HG03469 (cell line): ENCODE results near the gene TMEFF1.

Experiments used
- ATAC-seq: cut with Tn5 transposase; IDR thresholded peaks from one replicate; pipeline ENCODE4 v1.9.1; 2021; ENCODE audit warnings: mild to moderate bottlenecking, moderate library complexity, moderate number of reproducible peaks; ENCODE audit not compliant: unreplicated experiment

Gene TMEFF1

DNA sequence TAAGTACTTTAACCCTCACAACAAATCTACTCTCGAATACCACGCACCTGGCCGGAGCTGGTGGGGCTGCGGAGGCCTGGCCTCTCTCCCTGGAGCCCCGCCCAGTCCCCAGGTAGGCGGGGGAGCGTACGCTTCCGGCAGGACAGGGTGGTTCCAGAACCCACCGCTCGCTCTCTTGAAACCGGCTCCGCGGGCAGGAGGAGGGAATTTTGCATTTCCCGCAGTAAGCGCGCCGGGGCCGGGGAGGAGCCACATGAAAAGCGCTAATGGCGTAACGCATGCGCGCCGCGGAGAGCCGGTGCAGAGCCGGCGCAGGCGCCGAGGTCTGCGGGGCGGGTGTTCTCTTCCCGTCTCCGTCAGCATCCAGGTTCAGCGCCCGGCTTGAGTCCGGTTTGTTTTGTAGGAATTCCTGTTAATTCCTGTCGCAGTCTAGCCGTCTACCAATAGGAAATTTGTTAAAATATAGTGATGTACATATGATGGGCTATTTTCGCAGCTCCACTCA is 125.7 kb downstream of the TMEFF1 start:
- ATAC-seq = peak; percentile 66

DNA sequence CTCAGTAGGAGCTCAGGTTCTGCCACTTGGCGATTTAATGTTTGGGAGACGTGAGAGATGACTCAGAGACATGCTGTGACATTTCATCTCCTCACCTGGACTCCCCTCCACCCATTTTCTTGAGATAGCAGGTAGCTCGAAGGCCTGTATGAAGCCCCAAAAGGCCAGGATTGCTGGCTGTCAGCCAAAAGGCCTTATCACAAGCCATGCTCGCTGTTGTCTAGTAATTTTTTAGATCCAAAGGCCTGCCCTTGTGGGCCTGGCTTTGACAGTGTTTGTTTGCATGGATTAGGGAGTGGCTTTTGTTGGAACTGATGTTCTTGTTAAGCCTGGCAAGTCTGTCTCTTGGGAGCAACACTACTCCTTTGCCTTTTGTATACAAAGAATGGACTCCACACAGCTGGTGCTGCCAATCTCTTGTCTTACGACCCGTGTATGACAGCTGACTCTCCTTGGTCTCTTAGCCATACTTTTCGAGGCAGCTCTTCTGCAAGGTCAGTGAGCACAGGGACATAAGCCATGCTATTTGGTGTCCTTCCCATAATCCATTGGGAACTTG is 127.7 kb downstream of the TMEFF1 start:
- ATAC-seq = no peak

DNA sequence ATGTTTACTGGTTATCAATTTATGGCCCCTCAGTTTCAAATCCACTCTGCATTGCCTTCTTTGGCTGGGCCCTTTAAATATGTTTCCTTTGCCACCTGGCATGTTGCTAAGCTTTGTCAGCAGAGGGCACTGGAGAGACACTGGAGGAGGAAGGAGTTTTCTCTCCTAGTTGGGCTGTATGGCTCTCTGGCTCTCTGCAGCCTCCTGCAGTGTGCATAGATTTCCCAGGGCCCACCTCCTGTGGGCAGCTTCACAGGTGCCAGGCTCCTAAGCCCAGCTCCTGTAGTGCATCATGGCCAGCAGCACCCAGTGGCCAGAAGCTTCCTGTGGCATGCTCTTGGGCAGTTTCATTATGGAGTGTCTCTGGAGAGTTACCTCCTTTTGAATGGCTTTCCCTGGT is 128.3 kb downstream of the TMEFF1 start:
- peak; percentile 71 for ATAC-seq

DNA sequence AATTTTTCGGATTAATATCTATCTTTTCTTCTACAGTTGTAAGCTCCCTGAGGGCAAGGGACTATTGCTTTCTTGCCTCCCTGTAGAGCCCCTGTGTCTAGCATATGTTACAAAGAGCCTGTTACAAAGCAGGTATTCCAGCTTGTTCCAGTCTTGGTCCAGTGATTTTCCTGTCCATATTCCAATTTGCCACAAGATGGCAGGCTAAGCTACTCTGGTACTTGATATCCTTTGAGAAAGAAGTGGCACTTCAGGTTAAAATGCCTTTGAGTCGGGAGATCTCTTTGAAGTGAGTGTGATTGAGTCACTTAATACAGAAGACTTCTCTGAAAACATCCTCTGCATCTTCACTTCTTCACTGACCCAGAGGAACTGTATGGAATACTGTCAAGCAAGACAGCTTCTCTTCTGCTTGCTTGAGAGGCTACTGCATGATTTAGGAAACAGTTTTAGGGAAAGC is 129.4 kb downstream of the TMEFF1 start:
- ATAC-seq = no peak

DNA sequence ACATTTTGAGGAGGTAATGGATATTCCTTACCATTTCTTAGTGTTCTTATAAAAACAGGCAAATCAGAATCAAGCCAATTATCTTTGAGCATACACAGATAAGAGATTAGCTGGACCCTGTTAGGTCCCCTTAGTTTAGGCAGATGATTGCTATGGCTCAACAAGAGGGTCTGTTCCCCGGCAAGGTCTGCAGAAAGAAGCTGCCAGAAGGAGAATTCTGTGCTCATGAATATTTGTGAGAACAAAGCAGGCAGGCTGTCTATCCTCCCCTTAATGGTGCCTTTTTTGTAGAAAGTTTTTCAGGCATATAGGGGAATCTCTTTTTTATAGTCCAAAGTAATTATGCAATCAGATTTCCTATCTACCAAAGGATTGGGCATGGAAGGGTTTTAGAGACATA is 132.5 kb downstream of the TMEFF1 start:
- ATAC-seq = no peak

DNA sequence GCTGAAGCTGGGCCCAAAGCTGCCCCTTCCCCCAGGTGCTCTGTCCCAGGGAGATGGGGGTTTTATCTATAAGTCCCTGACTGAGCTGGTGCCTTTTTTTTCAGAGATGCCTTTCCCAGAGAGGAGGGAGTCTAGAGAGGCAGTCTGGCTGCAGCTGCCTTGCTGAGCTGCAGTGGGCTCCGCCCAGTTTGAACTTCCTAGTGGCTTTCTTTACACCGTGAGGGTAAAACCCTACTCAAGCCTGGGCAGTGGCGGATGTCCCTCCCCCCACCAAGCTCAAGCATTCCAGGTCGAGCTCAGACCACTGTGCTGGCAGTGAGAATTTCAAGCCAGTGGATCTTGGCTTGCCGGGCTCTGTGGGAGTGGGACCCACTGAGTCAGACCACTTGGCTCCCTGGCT is 146.2 kb downstream of the TMEFF1 start:
- no peak for ATAC-seq

DNA sequence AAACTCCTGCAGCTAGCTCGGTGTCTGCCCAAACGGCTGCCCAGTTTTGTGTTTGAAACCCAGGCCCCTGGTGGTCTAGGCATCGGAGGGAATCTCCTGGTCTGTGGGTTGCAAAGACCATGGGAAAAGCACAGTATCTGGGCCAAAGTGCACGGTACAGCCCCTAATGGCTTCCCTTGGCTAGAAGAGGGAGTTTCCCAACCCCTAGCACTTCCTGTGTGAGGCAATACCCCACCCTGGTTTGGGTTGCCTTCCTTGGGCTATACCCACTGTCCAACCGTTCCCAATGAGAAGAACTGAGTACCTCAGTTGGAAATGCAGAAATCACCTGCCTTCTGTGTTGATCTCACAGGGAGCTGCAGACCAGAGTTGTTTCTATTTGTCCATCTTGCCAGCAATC is 146.7 kb downstream of the TMEFF1 start:
- ATAC-seq = no peak

DNA sequence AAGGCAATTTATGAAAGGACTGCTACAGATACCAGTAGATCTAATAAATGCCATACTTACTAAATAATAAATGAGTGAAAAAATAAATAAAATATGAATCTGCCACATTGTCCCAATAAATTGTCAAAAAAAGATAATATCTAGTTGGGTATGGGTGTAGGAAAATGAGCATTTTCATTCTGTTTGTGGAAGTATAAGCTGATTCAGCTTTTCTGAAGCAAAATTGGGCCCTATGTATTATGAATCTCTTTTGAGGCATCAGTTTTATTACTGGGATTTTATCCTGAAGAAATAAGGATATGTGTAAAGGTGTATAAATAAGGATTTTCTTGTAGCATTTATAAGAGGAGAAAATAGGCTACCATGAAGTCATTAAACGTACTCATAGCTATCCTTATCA is 151.0 kb downstream of the TMEFF1 start:
- ATAC-seq = no peak

DNA sequence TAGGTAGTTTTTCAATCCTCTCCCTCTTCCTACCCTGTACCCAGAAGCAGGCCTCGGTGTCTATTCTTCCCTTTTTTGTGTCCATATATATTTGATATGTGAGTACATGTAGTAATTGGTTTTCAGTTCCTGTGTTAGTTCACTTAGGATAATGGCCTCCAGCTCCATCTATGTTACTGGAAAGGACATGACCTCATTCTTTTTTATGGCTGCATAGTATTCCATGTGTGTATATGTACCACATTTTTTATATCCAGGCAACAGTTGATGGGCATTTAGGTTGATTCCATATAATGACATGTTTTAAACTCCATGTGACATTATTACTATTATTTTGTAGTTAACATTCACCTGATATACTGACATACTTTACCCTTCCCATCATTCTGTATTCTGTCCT is 154.0 kb downstream of the TMEFF1 start:
- no peak for ATAC-seq
